ENCODE results near the gene EDN3.
"Not testable (repeated sequence)": the region's sequence is repeated elsewhere in the genome, so short reads cannot be mapped to it uniquely, and the experiment has no call there.

The EDN3 gene

DNA sequence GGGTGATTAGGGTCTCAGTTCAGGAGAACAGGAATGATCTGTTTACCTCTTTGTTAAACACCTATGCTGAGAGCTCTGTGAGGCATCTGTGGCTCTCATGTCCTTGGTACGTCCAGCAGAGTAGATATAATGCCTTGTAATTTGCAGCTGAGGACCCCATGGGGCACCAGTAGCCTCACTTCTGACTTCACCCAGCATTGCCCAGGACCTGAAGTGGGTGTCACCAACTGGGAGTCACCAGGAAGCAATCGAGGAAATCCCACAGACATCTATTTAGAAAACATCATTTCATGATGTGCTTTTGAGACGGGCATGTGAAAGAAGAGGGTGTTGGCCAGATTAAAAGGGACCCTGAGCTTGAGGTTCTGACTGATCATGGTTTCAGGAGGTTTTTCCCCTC, 8.8 kb downstream of the EDN3 start:
- DNase-seq = no peak

DNA sequence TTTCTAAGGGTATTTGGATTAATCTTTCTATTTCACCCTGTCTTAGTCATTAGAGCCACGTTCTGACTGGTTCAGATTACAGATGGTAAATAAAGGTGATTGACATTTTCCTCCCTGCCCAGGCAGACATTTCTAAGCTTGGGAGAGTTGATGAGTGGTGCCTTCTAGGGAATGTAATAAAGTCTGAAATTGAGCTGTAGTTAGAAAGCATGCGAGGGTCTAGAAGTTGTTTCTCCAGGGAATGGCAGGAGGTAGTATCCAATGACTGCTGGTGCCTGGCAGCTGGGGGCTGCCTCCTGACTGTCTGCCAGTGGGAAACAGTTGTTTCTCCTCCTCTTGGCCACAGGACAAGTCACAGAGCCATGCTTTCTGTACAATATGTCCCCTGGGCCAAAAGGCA, 14.6 kb downstream of the EDN3 start:
- no peak for DNase-seq

DNA sequence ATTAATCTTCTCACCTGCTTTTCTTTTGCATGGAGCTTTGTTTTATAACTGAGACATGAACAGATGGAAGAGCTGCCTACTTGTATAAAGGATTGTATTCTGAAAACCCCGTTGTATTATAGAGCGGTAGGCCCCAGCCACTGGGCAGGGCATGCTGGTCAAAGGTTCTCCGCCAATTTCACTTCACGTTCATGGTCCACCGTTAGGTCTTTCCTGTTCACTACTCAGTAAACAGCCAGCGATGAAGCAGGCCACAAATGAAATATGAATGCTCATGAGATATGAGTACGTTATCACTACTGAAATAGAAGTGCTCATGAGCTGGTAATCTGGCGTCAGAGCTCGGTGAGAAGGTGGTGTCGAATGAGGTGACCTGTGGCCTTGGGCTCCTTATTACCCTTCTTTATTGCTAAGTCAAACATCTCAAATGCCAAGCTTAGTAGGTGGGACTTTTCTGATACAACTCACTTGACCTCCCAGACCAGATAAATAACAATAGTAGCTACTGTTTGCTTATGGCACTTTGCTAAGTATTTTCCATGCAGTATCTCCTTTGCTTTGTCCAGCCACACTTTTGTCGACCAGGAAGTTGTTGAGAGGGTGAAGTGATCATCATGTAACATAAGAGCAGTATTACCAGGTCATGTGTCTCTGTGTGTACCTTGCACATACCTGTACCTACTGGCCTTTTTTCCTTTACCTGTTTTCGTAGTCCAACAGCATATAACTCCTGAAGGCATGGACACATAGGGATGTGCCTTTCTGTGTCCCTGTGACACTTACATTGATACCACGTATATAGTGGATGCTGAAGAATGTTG, 16.7 kb downstream of the EDN3 start:
- no peak for DNase-seq

DNA sequence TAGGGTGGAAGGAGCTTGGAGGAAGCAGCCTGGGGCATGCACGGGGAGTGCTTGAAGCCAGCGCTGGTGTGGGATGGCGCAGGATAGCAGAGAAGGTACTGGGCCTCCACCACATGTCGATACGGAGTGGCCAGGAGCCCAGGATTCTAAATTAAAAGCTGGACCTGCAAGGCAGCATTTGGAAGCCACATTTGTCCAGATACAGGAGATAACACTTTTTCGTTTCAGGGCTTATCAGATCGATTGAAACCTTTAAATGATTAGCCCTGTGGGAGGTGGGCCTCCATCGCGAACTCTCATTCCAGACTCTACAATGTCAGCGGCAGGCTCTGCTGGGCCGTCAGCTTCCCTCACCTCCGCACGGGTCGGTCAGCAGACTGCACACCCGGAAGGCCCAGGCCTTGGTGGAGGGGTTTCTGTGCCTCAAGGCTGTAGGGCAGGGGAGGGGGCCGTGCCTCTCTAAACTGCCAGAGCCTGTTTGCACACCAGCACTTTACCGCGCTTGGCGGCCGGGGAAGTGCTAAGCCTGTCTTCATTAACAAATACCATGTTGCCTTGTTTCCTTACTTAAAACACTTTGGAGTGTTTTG, 17.9 kb downstream of the EDN3 start:
- no peak for DNase-seq

DNA sequence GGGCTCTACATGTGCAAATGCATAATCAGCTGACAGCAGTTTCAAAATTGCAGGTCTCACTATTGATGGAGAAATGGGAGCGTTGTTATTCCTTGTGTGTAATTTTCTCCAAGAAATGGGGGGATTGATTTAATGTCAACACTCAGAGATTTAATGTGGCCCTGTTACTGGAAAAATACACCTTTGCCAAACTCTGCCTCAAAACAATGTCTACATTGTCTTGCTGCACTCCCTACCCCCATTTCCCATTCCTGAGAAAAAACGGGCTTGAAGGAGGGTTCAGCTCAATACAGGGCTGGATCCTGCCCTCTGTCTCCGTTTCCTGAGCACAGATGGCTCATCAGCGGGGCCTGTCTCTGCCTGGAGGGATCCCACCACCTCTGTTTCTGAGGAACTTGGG, 18.4 kb downstream of the EDN3 start:
- no peak for DNase-seq

DNA sequence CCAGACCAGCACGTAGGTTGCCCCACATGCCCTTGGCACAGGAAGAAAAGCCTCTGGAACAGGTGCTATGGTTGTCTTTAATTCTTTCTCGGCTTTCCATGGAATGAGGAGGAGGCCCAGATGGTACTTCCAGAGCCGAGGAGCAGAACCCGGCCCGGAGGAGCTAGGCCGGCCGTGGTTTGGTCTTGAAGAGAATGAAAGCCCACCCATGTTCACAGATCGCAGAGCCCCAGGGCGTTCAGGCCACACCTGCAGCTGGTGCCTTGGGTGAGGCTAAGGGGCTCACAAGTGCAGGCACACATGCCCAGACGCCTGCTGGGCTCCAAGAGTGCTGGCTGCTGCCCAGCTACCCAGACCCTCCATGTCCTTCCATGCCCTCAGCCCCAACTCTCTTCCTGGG, 20.0 kb downstream of the EDN3 start:
- no peak for DNase-seq

GRCh38 chr20:59320854-59321647, 20.6 kb downstream of the EDN3 start:
- no peak for DNase-seq

- DNase-seq = no peak
Measured at GRCh38 chr20:59322081-59322480, 21.7 kb downstream of the EDN3 start.

GRCh38 chr20:59322585-59323454, 22.4 kb downstream of the EDN3 start:
- no peak for DNase-seq

- no peak for DNase-seq
Measured at GRCh38 chr20:59323731-59324130, 23.3 kb downstream of the EDN3 start.

- no peak for DNase-seq
Measured at GRCh38 chr20:59324521-59325141, 24.2 kb downstream of the EDN3 start.

DNA sequence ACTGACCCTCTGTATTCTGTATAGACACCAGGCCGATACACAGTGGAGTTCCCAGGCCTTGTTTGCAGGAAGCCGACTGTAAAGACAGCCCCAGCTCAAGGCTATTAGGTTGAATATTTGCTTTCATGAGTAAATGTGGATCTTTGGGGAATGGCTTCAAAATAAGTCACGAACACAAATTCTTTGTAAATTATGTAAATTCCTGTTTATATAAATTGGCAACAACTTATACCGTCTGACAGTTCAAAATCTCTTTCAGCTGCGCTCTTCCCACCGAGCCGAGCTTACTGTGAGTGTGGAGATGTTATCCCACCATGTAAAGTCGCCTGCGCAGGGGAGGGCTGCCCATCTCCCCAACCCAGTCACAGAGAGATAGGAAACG, 24.7 kb downstream of the EDN3 start:
- DNase-seq = no peak

DNA sequence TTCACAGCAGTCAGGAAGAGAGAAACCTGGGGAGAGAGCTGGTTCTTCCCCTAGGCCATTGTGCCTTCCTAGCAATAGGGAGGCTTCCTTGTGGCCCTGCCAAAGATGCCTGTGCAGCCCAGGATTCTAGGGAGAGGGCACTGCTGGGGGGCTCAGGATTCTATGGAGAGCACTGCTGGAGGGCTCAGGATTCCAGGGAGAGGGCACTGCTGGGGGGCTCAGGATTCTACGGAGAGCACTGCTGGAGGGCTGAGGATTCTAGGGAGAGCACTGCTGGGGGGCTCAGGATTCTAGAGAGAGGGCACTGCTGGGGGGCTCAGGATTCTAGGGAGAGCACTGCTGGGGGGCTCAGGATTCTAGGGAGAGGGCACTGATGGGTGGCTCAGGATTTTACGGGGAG, 25.8 kb downstream of the EDN3 start:
- DNase-seq = no peak

DNA sequence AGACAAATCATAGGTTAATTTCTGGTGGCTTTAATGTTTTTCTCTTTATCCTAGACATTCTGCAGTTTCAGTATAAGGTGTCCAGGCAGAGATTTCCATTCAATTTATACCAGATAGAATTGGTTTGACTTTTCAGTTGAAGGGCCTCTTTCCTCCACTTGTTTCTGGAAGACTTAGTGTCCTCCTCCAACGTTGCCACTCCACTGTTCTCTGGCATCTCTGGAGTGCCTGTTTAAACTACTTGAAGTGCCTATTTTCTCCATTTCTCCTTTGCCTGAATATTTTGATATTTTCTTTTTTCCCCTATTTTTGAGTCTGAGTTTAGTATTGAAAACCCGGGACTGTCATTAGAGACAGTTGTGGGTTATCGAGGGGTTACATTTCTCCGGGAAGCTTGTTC, 27.7 kb downstream of the EDN3 start:
- DNase-seq = no peak

GRCh38 chr20:59331721-59332329, 31.4 kb downstream of the EDN3 start:
- no peak for DNase-seq

- DNase-seq = no peak
Measured at GRCh38 chr20:59333260-59333845, 32.9 kb downstream of the EDN3 start.

- DNase-seq = no peak
Measured at GRCh38 chr20:59333951-59334350, 33.5 kb downstream of the EDN3 start.

DNA sequence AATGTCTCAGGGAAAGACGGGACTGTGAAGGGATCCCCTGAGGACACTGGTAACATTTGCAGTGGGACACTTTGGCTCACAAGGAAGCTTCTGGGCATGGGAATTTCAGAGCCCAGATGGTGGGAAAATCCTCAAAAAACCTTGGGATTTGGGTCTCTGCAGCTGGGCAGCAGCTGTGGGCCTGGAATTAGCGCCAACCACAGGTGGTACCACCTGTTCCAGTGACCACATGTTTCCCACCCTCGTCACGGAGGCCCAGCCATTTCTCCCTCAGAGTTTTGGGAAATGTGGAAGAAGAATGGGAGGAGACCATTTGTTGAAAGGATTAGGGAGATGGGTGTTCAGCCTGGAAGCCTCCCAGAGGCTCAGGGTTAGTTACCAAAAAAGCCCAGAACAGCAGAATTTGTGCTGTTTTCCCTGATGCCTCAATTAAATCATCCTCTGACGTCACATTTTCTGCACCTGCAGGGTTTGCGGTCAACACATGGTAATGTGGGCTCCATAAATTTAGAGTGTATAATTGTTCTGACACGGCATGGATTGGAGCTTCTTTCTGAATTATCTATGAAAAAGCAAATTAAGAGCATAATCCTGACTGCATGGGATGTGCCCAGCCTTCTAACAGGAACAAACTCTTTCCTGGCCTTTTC, 34.4 kb downstream of the EDN3 start:
- DNase-seq = no peak

DNA sequence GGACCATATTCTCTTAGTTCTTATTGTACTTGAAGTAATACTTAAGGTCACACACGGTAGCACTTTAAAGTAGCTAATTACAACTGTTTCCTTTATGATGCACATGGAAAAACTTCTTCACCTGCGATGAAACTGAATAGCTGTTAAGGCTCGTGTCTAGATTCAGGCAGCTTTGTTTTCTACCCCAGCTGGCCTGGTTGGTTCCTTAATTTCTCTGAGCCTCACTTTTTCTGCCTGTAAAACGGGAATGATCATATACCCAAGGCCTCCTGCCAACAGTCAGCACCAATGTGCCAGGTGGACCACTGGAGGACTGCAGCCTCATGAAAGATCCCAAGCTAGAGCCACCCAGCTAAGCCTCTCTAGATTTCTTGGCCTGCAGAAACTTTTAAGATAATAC, 35.0 kb downstream of the EDN3 start:
- DNase-seq = no peak

DNA sequence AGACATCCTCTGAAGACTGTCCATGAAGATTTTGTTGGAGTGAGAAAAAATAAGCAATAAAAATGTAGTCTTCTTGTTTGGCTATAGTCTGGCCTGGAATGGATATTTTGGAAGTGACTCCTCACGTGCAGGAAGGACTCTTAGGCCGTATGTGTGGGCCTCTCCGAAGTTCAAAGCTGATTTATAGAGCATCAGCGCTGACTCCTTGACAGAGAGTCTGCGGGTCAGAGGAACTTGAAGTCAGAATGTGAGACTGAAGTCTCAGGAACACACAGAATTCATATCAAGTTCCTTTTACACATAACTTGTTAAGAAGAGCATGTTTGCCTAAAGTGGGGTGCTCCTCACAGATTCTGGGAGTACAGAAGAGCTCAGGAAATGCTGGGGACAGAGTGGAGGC, 36.1 kb downstream of the EDN3 start:
- no peak for DNase-seq

DNA sequence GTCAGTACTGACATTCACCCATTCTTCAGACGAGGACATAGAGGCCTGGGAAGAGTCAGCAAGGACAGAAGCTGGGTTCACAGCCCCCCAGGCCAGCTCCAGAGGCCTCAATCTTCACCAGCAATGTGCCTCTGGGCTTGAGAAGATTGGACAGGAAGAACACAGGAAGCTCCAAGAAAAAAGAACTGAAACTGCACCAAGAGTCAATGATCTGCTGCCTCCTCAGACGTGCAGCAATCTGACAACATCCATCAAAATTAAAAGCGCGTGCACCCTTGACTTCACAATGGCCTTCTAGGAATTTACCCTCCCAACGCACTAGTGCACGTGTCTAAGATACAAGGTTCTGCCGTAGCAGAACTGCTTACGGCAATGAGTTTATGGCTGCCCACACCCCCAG, 38.0 kb downstream of the EDN3 start:
- DNase-seq = not testable (repeated sequence)

Data from stimulated activated CD4-positive, alpha-beta T cell treated with anti-CD3 and anti-CD28 coated beads, Interleukin-4, amount 100 ng/mL, for 1 hour (primary cell).